GM19438 (cell line): Measurements from ENCODE around the gene TICRR.

Source experiments
- ATAC-seq: cut with Tn5 transposase; IDR thresholded peaks from one replicate; pipeline ENCODE4 v1.9.1; 2021; ENCODE audit warnings: low read depth; ENCODE audit not compliant: unreplicated experiment

Gene TICRR

GRCh38 chr15:89628301-89628700 lies 53.0 kb downstream of the TICRR start:
- no peak for ATAC-seq

DNA sequence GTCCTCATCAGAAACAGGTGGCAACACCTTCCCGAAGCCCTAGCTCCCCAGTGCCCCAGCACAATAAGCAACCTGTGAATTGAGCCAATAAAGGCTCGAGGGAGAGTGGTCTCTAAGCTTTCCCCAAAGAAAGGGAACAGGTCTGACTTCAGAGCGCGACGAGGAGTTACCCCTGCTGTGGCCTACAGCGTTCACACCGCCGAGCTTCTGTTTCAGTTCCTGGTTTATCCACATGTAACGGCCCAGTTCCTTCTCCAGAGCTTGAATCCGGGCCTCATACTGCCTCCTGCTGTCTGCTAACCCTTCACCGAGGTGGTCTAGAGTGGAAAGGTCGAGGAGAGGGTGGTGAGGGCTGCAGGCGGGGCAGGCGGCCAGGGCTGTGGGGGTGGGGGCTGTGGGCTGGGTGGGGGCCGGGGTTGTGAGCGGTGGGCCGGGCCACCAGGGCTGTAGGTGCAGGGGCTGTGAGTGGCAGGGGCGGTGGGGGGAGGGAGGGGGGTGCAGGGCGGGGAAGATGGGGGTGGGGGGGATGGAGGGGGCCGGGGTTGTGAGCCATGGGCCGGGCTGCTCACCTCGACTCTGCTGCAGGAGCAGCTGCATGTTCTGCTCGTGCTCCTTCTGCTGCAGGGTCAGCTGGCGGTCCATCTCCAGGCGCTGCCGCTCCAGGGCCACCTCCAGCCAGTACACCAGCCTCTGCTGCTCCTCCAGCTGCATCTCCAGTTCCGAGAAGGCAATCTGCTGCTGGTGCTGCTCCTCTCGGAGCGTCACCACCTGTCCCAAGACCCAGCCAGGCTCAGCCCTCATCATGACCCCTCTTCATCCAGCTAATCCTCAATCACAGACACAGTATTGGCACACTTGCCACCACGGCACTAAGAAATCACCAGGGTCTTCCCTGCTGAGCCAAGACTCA lies 53.8 kb downstream of the TICRR start:
- ATAC-seq, result no peak

DNA sequence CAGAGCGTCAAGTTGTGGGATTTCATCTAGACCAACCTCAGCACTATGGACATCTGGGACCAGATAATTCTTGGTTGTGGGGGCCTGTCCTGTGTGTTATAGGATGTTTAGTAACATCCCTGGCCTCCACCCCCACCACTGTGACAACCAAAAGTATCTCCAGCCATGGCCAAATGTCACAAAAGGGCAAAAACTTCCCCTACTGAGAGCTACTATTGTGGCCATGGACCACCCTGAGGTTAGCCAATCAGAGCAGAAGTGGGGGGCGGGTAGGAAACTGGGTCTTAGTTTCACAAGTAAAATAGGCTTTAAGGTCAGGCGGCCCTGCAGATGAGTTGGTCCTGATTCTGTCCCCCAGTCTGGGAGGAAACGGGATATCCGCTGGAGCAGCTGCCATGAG lies 54.6 kb downstream of the TICRR start:
- ATAC-seq, result no peak

DNA sequence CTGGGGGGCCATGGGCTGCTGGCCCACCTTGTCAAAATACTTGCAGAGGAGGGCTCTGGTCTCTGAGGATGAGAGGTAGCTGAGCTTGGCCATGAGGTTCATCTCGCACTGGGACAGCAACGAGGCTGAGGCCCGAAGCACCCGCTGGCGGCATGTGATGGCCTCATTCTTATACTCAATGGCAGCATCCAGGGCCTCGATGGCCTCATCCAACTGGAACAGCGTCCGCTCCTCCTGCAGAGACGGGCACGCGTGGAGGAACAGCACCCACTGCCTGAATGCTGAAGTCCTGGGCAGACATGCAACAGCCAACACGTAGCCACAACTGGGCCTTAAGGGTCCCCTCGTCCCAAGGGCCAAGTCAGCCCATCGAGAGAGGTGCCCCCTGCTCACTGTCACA lies 55.0 kb downstream of the TICRR start:
- ATAC-seq, result no peak

GRCh38 chr15:89630974-89631901 lies 56.0 kb downstream of the TICRR start:
- no peak for ATAC-seq

GRCh38 chr15:89631902-89632264 lies 56.6 kb downstream of the TICRR start:
- ATAC-seq, result no peak

- no peak for ATAC-seq
Measured at GRCh38 chr15:89632563-89633430, 57.5 kb downstream of the TICRR start.

GRCh38 chr15:89633585-89633984 lies 58.3 kb downstream of the TICRR start:
- ATAC-seq, result no peak

- no peak for ATAC-seq
Measured at GRCh38 chr15:89640245-89640644, 65.0 kb downstream of the TICRR start.

DNA sequence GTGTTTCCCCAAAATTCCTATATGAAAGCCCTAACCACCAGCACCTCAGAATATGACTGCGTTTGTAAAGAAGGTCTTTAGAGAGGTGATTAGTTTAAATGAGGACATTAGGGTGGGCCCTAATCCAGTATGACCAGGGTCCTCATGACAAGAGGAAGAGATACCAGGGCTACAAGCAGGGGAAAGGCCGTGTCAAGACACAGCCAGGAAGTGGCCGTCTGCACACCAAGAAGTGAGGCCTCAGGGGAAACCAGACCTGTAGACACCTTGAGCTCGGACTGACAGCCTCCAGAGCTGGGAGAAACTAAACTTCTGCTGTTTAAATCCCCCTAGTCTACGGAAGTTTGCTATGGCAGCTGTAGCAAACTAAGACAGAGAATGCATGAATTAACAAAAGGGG lies 65.8 kb downstream of the TICRR start:
- no peak for ATAC-seq

DNA sequence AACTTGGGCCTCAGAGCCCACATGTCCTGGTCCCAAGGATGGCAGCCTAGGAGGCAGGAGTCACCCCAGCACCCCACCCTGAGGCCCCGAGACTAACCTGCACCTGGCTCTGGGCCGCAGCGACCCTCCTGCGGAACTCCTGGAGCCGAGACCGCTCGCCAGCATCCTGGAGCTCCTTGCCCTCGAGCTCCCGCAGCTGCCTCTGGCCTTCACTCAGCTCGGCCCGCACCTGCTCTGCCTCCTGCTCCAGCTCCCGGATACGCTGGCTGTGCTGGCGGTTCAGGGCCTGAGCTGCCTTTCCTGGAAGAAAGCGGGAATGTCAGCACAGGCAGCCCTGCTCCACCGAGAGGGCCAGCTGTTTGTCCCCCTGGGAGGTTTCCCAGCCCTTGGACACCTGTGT lies 66.8 kb downstream of the TICRR start:
- no peak for ATAC-seq

- no peak for ATAC-seq
Measured at GRCh38 chr15:89645680-89646079, 70.4 kb downstream of the TICRR start.

DNA sequence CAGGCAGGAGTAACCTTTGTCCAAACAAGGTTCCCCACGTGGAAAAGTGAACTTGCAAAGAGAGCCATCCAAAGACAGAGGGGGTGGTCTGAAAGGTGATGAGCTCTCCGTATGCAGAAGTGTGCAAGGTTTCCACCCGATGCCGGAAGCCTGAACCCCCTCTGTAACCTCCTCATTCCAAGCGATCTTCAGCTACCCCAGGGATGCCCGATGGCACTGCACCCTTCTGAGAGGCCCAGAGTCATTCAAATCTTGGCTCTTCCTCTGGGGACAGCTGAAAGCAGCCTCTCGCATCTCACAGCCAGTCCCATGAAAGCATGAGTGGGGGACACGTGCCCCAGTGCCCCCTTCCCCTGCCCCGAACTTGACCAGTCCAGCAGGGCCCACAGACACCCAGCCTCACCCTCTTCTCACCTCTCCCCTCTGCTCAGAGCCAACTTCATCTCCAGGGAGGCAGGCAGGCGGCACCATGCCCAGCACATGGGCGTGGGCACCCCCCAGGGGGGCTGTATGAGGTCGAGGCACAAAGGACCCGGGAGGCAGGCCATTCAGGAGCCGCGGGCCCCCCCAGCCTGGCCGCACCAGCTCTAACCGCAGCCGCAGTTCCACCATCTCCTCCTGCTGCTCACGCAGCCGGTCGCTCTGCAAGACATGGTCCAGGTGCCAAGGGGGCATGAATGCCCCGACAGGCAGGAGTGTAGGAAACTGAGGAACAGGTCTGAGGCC lies 71.3 kb downstream of the TICRR start:
- ATAC-seq, result no peak

DNA sequence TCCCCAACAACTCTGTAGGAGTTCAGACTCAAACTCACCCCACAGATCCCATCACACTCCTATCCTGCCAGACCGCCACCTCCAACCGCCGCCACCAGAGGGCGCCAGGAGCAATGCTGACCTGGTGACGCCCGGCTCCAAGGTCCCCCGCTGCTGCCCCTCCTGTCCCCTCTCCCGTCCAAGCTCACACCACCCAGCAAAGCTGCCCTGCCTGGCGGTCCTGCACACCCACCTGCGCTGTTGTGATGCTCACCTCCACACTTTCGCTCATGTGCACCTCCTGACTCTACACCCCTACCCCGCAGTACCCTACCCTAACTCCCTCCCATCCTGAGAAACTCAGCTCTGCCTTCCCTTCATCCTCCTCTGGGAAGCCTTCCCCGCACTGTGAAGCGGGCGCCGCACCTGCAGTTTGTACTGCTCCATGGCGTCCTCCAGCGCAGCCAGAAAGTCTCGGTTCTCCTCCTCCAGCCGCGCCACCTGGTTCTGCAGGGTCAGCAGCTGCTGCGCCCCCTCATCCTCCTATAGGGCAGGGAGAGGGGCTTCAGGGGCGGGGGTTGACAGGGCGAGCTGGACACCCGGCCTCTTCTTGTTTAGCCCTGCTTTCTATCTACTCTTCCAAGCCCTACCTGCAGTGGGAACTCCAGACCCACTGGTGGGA lies 72.1 kb downstream of the TICRR start:
- no peak for ATAC-seq

DNA sequence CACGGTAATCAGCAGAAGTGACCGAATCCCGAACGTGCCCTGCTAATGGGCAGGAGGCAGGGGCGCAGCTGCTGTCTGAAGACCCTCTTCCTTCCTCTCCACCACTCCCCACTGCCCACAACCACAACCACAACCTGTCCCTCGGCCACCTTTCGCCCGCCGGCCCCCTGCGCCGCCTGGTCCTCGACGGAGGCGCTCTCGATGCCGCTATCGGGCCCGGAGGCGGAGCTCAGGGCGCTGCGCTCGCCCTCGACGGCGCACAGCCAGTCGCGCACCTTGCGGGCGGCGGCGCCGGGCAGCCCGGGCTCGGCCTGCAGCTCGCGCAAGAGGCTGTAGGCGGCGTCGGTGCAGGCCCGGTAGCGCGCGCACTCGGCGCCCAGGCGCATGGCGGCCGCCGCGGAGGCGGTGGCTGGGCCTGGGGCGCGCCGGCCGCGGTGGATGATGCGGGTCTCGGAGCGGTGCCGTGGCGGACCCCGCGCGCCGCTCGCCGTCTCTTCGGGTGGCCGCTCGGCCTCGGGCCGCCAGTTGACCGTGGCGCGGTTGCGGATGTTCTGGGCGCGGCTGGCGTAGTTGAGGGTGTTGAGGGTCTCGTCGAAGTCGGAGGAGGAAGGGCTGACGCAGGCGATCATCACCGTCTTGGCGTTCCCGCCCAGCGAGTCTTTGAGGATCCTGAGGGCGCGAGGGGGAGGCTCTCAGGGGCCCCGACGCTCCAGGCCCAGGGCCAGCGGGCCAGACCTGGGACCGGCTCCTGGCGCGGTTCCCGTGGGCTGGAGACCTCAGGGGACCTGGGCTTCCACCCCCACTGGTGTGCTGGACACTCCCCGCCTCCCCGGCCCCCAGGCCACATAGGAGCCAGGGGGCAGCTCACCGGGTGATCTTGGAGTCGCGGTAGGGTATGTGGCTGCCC lies 73.1 kb downstream of the TICRR start:
- ATAC-seq, result no peak

GRCh38 chr15:89649013-89649625 lies 73.8 kb downstream of the TICRR start:
- ATAC-seq, result no peak

DNA sequence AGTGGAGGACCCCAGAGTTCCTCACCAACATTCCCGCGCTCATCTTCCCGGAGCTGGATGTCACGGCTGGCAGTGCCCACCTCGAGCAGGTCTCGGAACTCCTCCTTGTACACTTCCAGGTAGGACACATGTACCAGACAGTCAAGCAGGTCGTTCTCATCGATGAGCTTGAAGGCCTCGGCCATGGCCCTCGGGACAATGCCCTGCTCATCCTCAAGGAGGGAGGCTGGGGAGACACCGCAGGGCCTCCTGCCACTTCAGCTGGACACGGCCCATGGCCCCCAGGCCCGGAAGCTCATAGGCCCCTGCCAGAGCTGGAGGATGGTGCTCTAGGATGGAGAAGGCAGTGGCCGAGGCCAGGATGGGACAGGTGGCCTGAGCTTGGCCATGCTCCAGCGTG lies 74.4 kb downstream of the TICRR start:
- no peak for ATAC-seq

DNA sequence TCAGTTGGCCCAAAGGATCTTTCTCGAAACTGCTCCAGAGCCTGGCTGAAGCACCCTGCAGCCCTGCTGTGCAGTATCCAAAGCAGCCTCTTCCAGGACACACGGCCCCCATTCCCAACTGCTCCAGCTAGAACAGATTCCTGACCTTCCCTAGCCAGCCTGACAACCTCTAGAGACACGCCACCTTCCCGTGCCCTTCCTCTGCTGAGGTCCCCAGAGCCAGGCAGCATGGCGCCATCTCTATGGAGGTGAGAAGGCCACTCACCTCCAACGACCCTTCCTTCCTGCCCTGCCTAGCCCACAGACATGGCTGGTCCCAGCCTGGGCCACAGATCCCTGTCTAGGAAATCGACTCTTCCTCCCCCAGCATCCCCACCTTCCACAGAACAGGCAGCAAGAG lies 76.9 kb downstream of the TICRR start:
- no peak for ATAC-seq
